Calu3 (cell line): Measurements from ENCODE around the gene CDKN2AIP. TPM values are rescaled to one million over a fixed set of nuclear protein-coding genes. Genes with fewer than 3 reads are reported as not detected.
"Not testable (repeated sequence)": the region's sequence is repeated elsewhere in the genome, so short reads cannot be mapped to it uniquely, and the experiment has no call there.

Experiments used
- BruUV-seq: library from RNA; stranded (reverse); fragments of 400-500 nt; replicated peaks from 2 replicates; lab custom pipeline; 2021; lab: Mats Ljungman, UMichigan
- CTCF ChIA-PET: fragments of 300-600 bp; sonication (Branson Sonifier 250); formaldehyde crosslinking; loops from one replicate; lab custom pipeline; 2022; ENCODE audit warnings: antibody characterized with exemption; lab: Charles Lee
- DNase-seq: peaks from one replicate; pipeline ENCODE4 v3.0.0; 2022
- H3K27ac Mint-ChIP-seq: one replicate; pipeline ENCODE4 v1.8.0; 2022; ENCODE audit warnings: mixed read lengths; ENCODE audit not compliant: unreplicated experiment
- H3K27me3 Mint-ChIP-seq: one replicate; pipeline ENCODE4 v1.8.0; 2022; ENCODE audit warnings: mixed read lengths; ENCODE audit not compliant: unreplicated experiment
- H3K36me3 Mint-ChIP-seq: one replicate; pipeline ENCODE4 v1.8.0; 2022; ENCODE audit warnings: mild to moderate bottlenecking, moderate library complexity, mixed read lengths; ENCODE audit not compliant: insufficient read depth, unreplicated experiment
- H3K4me1 Mint-ChIP-seq: one replicate; pipeline ENCODE4 v1.8.0; 2022; ENCODE audit warnings: mild to moderate bottlenecking, low read depth, mixed read lengths; ENCODE audit not compliant: unreplicated experiment
- H3K4me3 Mint-ChIP-seq: one replicate; pipeline ENCODE4 v1.8.0; 2022; ENCODE audit warnings: mild to moderate bottlenecking, low read depth, moderate library complexity, mixed read lengths; ENCODE audit not compliant: unreplicated experiment
- H3K9me3 Mint-ChIP-seq: one replicate; pipeline ENCODE4 v1.8.0; 2022; ENCODE audit warnings: low read depth, mixed read lengths; ENCODE audit not compliant: unreplicated experiment
- intact Hi-C: fragments of 100-400 bp; cut with micrococcal nuclease; formaldehyde crosslinking; loops from one replicate; pipeline ENCODE4 v1.10.0; 2022; ENCODE audit not compliant: unreplicated experiment
- total RNA-seq: library from RNA; stranded (reverse); gene quantifications from 2 replicates; pipeline ENCODE4 v1.2.3, GENCODE V29; 2022
- TF ChIP-seq, protein P1 (sequence below): fragments of 200-600 bp; IDR thresholded peaks from one replicate; pipeline ENCODE4 v1.8.0; 2022; ENCODE audit warnings: antibody characterized with exemption; ENCODE audit not compliant: unreplicated experiment

Gene CDKN2AIP
- total RNA-seq, 1 experiment from 2014 or later, result 17.5 TPM

DNA sequence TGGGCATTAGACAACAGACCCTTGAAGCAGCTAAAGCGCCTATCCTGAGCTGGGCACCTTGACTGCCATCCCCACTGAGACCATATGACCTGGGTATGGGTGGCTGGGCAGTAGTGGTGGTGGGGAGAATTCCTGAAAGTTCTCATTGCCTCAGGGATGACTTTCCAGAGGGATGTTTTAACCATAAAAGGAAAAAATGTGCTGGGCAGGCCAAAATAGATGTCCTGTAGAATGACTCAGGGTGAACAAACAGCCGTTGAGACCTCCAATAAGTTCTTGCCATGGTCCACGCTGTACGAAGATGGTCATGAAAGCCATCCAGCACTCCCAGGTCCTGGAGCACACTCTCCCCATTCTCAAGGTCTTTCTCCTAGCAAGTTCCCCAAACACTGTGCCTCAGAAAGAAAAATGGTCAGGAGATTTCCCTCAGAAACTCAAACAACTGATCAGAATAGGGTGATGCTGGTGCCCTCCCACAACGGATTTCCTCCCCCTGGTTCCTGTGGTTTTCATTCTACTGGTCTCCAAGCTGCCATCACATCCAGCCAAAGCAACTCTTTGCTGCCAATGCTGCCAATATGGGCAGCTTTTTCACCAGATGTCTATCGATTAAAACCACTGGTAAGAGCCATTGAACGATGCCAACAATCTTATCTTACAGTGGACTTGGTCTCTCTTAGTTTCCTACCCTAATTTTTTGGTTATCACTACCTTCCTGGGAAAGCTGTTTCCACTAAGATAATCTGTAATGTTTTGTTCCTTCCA, 11.2 kb downstream of the CDKN2AIP start:
- H3K4me1 Mint-ChIP-seq, result no peaks in the 10 kb centered on the region
- BruUV-seq, result no TSS peak
- H3K9me3 Mint-ChIP-seq, result no peaks in the 10 kb centered on the region
- no peak overlapping the region for H3K27ac Mint-ChIP-seq
- intact Hi-C loops, result no loop called here
- no peak overlapping the region for H3K4me3 Mint-ChIP-seq
- H3K27me3 Mint-ChIP-seq, result no peaks in the 10 kb centered on the region
- peaks cover 5% of the 10 kb centered on the region for H3K36me3 Mint-ChIP-seq
- TF ChIP-seq, protein P1, sequence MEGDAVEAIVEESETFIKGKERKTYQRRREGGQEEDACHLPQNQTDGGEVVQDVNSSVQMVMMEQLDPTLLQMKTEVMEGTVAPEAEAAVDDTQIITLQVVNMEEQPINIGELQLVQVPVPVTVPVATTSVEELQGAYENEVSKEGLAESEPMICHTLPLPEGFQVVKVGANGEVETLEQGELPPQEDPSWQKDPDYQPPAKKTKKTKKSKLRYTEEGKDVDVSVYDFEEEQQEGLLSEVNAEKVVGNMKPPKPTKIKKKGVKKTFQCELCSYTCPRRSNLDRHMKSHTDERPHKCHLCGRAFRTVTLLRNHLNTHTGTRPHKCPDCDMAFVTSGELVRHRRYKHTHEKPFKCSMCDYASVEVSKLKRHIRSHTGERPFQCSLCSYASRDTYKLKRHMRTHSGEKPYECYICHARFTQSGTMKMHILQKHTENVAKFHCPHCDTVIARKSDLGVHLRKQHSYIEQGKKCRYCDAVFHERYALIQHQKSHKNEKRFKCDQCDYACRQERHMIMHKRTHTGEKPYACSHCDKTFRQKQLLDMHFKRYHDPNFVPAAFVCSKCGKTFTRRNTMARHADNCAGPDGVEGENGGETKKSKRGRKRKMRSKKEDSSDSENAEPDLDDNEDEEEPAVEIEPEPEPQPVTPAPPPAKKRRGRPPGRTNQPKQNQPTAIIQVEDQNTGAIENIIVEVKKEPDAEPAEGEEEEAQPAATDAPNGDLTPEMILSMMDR, result no peak
- no peak for DNase-seq
- CTCF ChIA-PET, result no interaction called here

DNA sequence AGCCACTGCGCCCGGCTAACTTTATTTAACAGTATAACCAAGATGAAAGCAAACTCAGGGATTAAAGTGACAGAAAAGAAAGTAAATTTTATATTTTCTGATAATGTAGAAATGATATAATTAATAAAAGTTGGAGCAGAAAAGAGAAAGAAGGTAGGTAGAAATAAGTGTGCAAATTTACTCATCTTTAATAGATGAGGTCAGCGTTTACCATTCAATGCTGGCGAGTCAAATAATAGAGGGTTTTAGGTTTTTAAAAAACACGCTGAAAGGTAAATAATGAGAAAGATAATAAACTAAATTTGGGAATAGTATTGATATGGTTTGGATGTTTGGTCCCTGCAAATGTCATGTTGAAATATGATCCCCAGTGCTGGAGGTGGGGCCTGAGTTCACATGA, 13.6 kb downstream of the CDKN2AIP start:
- Mint-ChIP-seq H3K4me3 (no peak overlapping the region), H3K4me1 (no peaks in the 10 kb centered on the region), H3K27me3 (no peaks in the 10 kb centered on the region), H3K9me3 (no peaks in the 10 kb centered on the region), H3K27ac (no peak overlapping the region), H3K36me3 (no peaks in the 10 kb centered on the region)
- DNase-seq, result no peak
- TF ChIP-seq, protein P1, result no peak
- BruUV-seq, result no TSS peak
- CTCF ChIA-PET, result no interaction called here
- intact Hi-C loops, result no loop called here

DNA sequence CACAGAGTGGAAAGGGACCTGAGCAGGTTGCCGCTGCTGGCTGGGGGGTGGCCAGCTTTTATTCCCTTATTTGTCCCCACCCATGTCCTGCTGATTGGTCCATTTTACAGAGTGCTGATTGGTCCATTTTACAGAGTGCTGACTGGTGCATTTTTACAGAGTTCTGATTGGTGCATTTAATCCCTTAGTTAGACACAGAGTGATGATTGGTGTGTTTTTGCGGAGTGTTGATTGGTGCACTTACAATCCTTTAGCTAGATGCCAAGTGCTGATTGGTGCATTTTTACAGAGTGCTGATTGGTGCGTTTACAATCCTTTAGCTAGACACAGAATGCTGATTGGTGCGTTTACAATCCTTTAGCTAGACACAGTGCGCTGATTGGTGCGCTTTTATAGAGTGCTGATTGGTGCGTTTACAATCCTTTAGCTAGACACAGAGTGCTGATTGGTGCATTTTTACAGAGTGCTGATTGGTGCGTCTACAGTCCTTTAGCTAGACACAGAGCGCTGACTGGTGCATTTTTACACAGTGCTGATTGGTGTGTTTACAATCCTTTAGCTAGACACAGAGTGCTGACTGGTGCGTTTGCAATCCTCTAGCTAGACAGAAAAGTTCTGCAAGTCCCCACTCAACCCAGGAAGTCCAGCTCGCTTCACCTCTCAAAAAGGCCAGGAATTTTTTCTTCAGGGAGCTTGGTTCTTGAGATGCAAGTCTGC, 19.6 kb downstream of the CDKN2AIP start:
- H3K36me3 Mint-ChIP-seq, H3K4me3 Mint-ChIP-seq, H3K27ac Mint-ChIP-seq, DNase-seq, BruUV-seq, intact Hi-C loops, CTCF ChIA-PET, H3K27me3 Mint-ChIP-seq, H3K9me3 Mint-ChIP-seq: not testable (repeated sequence)
- H3K4me1 Mint-ChIP-seq, result peaks cover 17% of the 10 kb centered on the region

DNA sequence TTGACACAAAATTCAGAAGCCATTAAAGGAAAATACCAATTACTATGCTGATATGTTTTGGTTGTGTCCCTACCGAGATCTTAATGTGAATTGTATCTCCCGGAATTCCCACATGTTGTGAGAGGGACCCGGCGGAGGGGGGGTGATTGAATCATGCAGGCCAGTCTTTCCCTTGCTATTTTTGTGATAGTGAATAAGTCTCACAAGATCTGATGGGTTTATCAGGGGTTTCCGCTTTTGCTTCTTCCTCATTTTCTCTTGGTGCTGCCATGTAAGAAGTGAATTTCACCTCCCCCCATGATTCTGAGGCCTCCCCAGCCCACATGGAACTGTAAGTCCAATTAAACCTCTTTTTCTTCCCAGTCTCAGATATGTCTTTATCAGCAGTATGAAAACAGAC, 21.4 kb downstream of the CDKN2AIP start:
- intact Hi-C loops, H3K27me3 Mint-ChIP-seq: not testable (repeated sequence)
- H3K4me1 Mint-ChIP-seq, result peaks cover 18% of the 10 kb centered on the region

DNA sequence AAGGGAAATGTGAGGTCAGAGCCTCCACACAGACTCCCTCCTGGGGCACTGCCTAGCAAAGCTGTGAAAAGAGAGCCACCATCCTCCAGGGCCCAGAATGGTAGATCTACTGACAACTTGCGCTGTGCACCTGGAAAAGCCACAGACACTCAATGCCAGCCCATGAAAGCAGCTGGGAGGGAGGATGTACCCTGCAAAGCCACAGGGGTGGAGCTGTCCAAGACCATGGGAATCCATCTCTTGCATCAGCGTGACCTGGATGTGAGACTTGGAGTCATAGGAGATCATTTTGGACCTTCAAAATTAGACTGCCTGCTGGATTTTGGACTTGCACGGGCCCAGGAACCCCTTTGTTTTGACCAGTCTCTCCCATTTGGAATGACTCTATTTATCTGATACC, 22.8 kb downstream of the CDKN2AIP start:
- TF ChIP-seq, protein P1, result no peak
- H3K36me3 Mint-ChIP-seq, result peaks cover 8% of the 10 kb centered on the region
- DNase-seq, result no peak
- intact Hi-C loops, result no loop called here
- H3K27me3 Mint-ChIP-seq, result no peaks in the 10 kb centered on the region
- H3K27ac Mint-ChIP-seq, result no peak overlapping the region
- no peak overlapping the region for H3K4me3 Mint-ChIP-seq
- no TSS peak for BruUV-seq
- peaks cover 2% of the 10 kb centered on the region for H3K9me3 Mint-ChIP-seq
- CTCF ChIA-PET, result no interaction called here
- H3K4me1 Mint-ChIP-seq, result peaks cover 20% of the 10 kb centered on the region

More for the DNA sequence above, 21.4 kb downstream of the CDKN2AIP start:
- BruUV-seq, H3K4me3 Mint-ChIP-seq, H3K9me3 Mint-ChIP-seq, H3K36me3 Mint-ChIP-seq, DNase-seq, H3K27ac Mint-ChIP-seq, CTCF ChIA-PET: not testable (repeated sequence)
